ENCODE measurements around the gene SDK1. TPM values are rescaled to one million over a fixed set of nuclear protein-coding genes. Genes with fewer than 3 reads are reported as not detected.

The SDK1 gene
- total and polyA plus RNA-seq, 10 of the 15 experiments (the other 5 are each of a cell fraction or from before 2014, with no cell fraction given): 0.14 to 0.33 TPM; not detected in 8

DNA sequence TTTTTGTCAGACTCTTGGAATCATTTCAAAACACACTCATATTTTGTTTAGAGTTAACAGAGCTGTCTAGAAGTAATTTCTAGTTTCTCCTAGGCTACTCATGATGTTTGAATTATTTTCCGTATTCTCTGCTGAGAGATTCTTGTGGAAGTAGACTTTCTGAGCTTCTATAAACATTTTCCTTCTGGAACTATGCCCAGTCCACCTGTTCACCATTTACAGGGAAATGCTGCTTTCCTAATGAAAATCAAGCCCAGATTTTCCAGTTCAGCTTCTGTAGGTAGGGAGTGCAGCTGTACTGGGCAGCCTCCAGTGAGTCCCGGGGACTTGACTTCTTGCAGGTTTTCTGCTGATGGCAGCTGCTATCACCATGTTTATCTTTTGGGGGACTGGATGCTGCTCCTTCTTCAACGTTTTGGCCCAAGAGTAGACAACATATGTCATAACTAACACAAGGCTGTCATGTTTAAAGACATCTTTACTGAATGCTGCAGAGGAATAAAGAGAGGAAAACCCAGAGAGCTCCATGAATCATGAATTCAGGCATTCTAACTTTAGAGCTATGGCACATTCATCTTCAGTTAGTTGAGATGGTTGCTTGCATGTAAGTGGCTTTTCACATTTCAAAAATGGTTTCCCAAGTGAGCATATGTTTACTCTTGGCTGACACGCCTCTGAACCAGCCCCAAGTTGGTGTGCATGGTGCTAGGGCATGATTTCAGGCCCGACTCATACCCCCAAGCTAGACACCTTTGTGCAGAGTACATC, 85.6 kb downstream of the SDK1 start:
- POLR2A ChIA-PET: no interaction called here

More for the DNA sequence above, 85.6 kb downstream of the SDK1 start:
- no peak for TF ChIP-seq NR2C1 (IDR thresholded peaks at IDR 0.05)
- TF ChIP-seq NFYB (IDR thresholded peaks at IDR 0.05; ENCODE audit: insufficient read depth, low read depth, low read length): no peak
- TF ChIP-seq, protein P1, sequence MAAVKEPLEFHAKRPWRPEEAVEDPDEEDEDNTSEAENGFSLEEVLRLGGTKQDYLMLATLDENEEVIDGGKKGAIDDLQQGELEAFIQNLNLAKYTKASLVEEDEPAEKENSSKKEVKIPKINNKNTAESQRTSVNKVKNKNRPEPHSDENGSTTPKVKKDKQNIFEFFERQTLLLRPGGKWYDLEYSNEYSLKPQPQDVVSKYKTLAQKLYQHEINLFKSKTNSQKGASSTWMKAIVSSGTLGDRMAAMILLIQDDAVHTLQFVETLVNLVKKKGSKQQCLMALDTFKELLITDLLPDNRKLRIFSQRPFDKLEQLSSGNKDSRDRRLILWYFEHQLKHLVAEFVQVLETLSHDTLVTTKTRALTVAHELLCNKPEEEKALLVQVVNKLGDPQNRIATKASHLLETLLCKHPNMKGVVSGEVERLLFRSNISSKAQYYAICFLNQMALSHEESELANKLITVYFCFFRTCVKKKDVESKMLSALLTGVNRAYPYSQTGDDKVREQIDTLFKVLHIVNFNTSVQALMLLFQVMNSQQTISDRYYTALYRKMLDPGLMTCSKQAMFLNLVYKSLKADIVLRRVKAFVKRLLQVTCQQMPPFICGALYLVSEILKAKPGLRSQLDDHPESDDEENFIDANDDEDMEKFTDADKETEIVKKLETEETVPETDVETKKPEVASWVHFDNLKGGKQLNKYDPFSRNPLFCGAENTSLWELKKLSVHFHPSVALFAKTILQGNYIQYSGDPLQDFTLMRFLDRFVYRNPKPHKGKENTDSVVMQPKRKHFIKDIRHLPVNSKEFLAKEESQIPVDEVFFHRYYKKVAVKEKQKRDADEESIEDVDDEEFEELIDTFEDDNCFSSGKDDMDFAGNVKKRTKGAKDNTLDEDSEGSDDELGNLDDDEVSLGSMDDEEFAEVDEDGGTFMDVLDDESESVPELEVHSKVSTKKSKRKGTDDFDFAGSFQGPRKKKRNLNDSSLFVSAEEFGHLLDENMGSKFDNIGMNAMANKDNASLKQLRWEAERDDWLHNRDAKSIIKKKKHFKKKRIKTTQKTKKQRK (IDR thresholded peaks at IDR 0.05; ENCODE audit: low read depth, low read length): no peak
- no peak for TF ChIP-seq TCF3 (IDR thresholded peaks at IDR 0.05; ENCODE audit: borderline replicate concordance, insufficient read depth, low read depth, low read length)
- TF ChIP-seq, protein P2, sequence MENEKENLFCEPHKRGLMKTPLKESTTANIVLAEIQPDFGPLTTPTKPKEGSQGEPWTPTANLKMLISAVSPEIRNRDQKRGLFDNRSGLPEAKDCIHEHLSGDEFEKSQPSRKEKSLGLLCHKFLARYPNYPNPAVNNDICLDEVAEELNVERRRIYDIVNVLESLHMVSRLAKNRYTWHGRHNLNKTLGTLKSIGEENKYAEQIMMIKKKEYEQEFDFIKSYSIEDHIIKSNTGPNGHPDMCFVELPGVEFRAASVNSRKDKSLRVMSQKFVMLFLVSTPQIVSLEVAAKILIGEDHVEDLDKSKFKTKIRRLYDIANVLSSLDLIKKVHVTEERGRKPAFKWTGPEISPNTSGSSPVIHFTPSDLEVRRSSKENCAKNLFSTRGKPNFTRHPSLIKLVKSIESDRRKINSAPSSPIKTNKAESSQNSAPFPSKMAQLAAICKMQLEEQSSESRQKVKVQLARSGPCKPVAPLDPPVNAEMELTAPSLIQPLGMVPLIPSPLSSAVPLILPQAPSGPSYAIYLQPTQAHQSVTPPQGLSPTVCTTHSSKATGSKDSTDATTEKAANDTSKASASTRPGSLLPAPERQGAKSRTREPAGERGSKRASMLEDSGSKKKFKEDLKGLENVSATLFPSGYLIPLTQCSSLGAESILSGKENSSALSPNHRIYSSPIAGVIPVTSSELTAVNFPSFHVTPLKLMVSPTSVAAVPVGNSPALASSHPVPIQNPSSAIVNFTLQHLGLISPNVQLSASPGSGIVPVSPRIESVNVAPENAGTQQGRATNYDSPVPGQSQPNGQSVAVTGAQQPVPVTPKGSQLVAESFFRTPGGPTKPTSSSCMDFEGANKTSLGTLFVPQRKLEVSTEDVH (IDR thresholded peaks at IDR 0.05; ENCODE audit: low read depth, partially characterized antibody): no peak
- no peak for TF ChIP-seq EED (IDR thresholded peaks at IDR 0.05; ENCODE audit: low read depth)
- no peak for TF ChIP-seq SUPT20H (IDR thresholded peaks at IDR 0.05; ENCODE audit: borderline replicate concordance, control insufficient read depth, low read depth, low read length)
- Histone ChIP-seq H3K9me3 (replicated peaks; ENCODE audit: control insufficient read depth, insufficient read depth, low read length) (no peaks in the 10 kb centered on the region), H3K4me2 (ENCODE audit: control insufficient read depth, insufficient read depth) (no peak overlapping the region), H3K27ac (ENCODE audit: control insufficient read depth, insufficient read depth) (no peak overlapping the region), H3K4me1 (ENCODE audit: control insufficient read depth, insufficient read depth, low read length) (no peaks in the 10 kb centered on the region), H2AFZ (ENCODE audit: control insufficient read depth, low read depth, low read length) (no peak overlapping the region), H3K27me3 (replicated peaks in 1 of 2; ENCODE audit: control insufficient read depth in 2 of 2, insufficient read depth in 2 of 2, low read length in 1 of 2) (no peaks in the 10 kb centered on the region), H3K36me3 (ENCODE audit: control insufficient read depth in 2 of 2, insufficient read depth in 2 of 2, low read length in 1 of 2) (no peaks in the 10 kb centered on the region), H3K9ac (ENCODE audit: control insufficient read depth, insufficient read depth, low read length) (no peak overlapping the region), H3K79me2 (ENCODE audit: control insufficient read depth, insufficient read depth, low read length) (no peaks in the 10 kb centered on the region), H4K20me1 (ENCODE audit: control insufficient read depth, insufficient read depth) (no peaks in the 10 kb centered on the region), H3K4me3 (no peak overlapping the region)
- ChIA-PET CTCF (no interaction called here), RAD21 (ENCODE audit: unreplicated experiment) (no interaction called here), SMC1A (ENCODE audit: uncharacterized antibody, unreplicated experiment) (no interaction called here)
- 2% methylated on average over 5 of the region's 5 CpGs for WGBS (ENCODE audit: insufficient coverage, insufficient replicate concordance, low lambda C conversion rate, missing lambda C conversion rate)
- BruUV-seq (replicated peaks): no TSS peak
- intact Hi-C loops (cut with micrococcal nuclease; ENCODE audit: unreplicated experiment): no loop called here
- DNase-seq (ENCODE audit: low read depth, low spot score): no peak
- ATAC-seq: no peak
- in situ Hi-C loops (cut with MboI): no loop called here
- FAIRE-seq: no peak

All from GM12878 (cell line).